ES-I3 (cell line): ENCODE results near the gene LGALS4.
"Not testable (repeated sequence)": the region's sequence is repeated elsewhere in the genome, so short reads cannot be mapped to it uniquely, and the experiment has no call there.

Experiments
- H3K36me3 ChIP-seq: 2 replicates; pipeline ENCODE4 v1.6.1; 2013; ENCODE audit warnings: mild to moderate bottlenecking, low read length, control low read depth, moderate library complexity; ENCODE audit not compliant: insufficient read depth
- H3K4me1 ChIP-seq: 2 replicates; pipeline ENCODE4 v1.6.1; 2013; ENCODE audit warnings: mild to moderate bottlenecking, control low read depth, low read length; ENCODE audit not compliant: insufficient read depth
- H3K9ac ChIP-seq: 2 replicates; pipeline ENCODE4 v1.6.1; 2013; ENCODE audit warnings: low read depth, mild to moderate bottlenecking, low read length, moderate library complexity
- H3K9me3 ChIP-seq: 2 replicates; pipeline ENCODE4 v1.6.1; 2013; ENCODE audit warnings: mild to moderate bottlenecking, low read length, moderate library complexity; ENCODE audit not compliant: control insufficient read depth, insufficient read depth

The LGALS4 gene

DNA sequence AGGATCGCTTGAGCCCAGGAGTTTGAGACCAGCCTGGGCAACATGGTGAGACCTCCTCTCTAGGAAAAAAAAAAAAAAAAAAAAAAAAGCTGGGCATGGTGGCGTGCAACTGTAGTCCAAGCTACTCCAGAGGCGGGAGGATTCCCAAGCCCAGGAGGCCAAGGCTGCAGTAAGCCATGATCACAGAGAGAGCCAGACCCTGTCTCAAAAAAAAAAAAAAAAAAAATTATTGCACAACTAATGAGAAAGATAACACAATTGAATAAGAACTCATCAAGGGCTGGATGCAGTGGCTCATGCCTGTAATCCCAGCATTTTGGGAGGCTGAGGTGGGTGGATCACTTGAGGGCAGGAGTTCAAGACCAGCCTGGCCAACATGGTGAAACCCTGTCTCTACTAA, 26.7 kb downstream of the LGALS4 start:
- H3K4me1 ChIP-seq, H3K9ac ChIP-seq, H3K9me3 ChIP-seq, H3K36me3 ChIP-seq: not testable (repeated sequence)

DNA sequence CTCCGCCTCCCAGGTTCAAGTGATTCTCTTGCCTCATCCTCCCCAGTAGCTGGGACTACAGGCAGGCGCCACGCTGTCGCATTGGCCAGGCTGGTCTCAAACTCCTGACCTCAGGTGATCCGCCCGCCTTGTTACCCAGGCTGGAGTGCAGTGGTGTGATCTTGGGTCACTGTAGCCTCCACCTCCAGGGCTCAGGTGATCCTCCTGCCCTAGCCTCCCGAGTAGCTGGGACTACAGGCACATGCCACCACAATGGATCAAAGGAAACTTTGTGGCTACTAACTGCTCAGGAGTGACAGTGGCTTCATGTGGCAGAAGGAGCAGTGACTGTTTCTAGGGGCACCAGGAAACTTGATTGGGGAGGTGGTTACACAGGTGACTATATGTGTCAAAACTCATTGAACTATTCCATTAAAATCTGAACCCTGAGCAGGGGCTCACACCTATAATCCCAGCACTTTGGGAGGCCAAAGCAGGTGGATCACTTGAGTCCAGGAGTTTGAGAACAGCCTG, 27.5 kb downstream of the LGALS4 start:
- H3K4me1 ChIP-seq: no peaks in the 10 kb centered on the region
- H3K36me3 ChIP-seq: no peaks in the 10 kb centered on the region

GRCh38 chr19:38784224-38784623, 28.5 kb downstream of the LGALS4 start:
- no peaks in the 10 kb centered on the region for H3K4me1 ChIP-seq
- H3K9ac ChIP-seq: no peak overlapping the region
- H3K9me3 ChIP-seq: no peaks in the 10 kb centered on the region
- H3K36me3 ChIP-seq: no peaks in the 10 kb centered on the region

More for the DNA sequence above, 27.5 kb downstream of the LGALS4 start:
- Histone ChIP-seq H3K9ac (no peak overlapping the region), H3K9me3 (no peaks in the 10 kb centered on the region)

- not testable (repeated sequence) for H3K9me3 ChIP-seq, H3K9ac ChIP-seq, H3K36me3 ChIP-seq, H3K4me1 ChIP-seq
Measured at GRCh38 chr19:38782212-38782611, 30.5 kb downstream of the LGALS4 start.

DNA sequence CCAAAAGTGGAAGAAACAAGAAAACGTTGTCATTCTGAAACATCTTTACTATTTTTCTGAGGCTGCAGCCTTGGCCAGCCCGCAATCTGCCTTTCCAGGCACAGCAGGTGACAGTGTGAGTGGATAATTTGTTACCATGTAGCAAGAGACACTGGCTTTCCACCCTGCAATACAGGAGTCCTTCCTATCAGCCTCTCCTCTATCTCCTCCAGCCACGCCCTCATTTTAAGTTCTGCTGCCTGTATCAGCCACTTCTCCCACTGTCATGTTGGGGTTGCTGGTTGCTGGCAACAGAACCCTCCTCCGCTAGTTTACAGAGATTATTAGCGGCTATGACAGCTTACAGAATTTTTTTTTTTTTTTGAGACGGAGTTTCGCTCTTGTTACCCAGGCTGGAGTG, 31.7 kb downstream of the LGALS4 start:
- H3K4me1 ChIP-seq: no peaks in the 10 kb centered on the region
- H3K9ac ChIP-seq: no peak overlapping the region
- H3K9me3 ChIP-seq: no peaks in the 10 kb centered on the region

GRCh38 chr19:38780443-38780842, 32.3 kb downstream of the LGALS4 start:
- Histone ChIP-seq H3K9me3 (no peaks in the 10 kb centered on the region), H3K36me3 (no peaks in the 10 kb centered on the region), H3K9ac (no peak overlapping the region), H3K4me1 (no peaks in the 10 kb centered on the region)

More for the DNA sequence above, 31.7 kb downstream of the LGALS4 start:
- H3K36me3 ChIP-seq: no peaks in the 10 kb centered on the region

- H3K9ac ChIP-seq: no peak overlapping the region
- no peaks in the 10 kb centered on the region for H3K9me3 ChIP-seq
- H3K36me3 ChIP-seq: no peaks in the 10 kb centered on the region
- no peaks in the 10 kb centered on the region; the same call in 1 of the 2 replicates for H3K4me1 ChIP-seq
Measured at GRCh38 chr19:38778733-38779132, 34.0 kb downstream of the LGALS4 start.

DNA sequence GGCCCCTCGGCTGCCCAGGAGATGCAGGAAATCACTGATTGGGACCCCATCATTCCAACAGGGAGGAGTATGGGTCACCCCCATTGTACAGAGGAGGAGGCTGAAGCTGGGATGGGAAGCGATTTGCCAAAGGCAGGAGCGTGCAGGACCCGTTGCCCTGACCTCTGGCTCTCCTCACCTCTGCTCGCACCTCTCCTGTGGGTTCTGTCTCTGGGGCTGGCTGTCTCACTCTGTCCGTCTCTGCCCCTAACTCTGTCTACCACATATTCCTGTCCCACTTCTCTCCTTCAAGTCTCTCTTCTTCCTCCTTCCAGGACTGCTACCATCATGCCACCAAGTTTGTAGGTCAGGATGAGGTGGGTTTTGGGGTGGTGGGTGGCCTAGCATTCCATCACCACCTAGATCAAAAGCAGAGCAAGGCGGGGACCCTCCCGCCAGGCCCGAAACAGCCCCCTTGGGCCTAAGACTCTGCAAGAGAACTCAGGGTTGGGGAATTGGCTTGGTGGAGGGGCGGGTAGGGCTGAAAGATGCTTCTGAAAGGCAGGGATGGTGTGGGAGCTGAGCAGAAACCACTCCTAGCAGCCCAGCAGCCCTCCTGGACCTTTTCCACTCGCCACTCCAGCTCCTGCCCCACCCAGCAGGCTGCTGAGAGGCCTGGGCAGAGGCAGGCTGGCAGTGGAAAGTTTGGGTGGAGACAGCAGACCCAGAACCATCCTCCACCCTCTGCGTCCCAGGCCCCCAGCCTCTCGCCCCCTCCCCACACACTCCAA, 38.4 kb downstream of the LGALS4 start:
- Histone ChIP-seq H3K9ac (no peak overlapping the region), H3K4me1 (peaks cover under 1% of the 10 kb centered on the region; the same call in 1 of the 2 replicates), H3K9me3 (no peaks in the 10 kb centered on the region), H3K36me3 (no peaks in the 10 kb centered on the region)

GRCh38 chr19:38773469-38774177, 39.1 kb downstream of the LGALS4 start, which contains the start of gene LGALS7:
TSS of gene LGALS7 (minus strand) at chr19:38773517. CDS start at chr19:38773492, 25 bp downstream.
- Histone ChIP-seq H3K36me3 (no peaks in the 10 kb centered on the region), H3K9ac (no peak within 1 kb of the TSS), H3K4me1 (peaks cover 3% of the 10 kb centered on the region; the same call in 1 of the 2 replicates), H3K9me3 (no peaks in the 10 kb centered on the region)

GRCh38 chr19:38771569-38771968, 41.2 kb downstream of the LGALS4 start:
- not testable (repeated sequence) for H3K9ac ChIP-seq, H3K9me3 ChIP-seq, H3K36me3 ChIP-seq, H3K4me1 ChIP-seq

GRCh38 chr19:38770949-38771275, 41.8 kb downstream of the LGALS4 start:
- H3K9ac ChIP-seq, H3K9me3 ChIP-seq, H3K36me3 ChIP-seq, H3K4me1 ChIP-seq: not testable (repeated sequence)

DNA sequence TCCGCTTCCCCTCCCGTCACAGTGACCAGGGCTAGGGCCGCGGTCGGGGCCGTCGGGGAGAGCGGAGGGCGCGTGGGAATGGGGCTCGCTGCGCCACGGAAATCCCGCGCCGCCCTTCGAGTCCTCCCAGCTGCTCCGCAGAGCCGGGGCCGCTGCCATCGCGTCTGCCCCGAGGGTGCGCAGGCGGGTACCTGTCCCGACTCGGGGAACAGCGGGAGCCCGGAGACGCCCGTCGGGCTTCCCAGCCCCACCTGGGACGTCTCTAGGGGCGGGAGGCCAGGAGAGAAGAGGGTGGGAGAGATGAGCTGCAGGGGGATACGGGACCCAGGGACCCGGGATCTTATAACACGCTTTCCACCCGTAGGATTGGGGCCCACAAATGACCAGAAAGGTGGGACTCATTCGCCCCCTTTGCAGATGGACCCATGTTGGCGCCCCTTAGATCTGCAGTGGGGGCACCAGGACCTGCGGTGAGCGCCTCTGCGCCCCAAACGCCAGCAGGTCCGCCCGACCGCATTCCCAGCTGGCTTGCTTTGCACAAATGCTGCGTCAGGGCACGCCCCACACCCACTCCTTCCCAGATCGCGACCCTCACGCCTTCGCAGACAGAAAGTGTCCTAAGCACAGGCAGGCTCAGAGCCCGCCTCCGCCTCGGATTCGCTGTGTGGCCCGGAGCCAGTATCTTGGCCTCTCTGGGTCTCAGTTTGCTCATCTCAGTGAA, 42.4 kb downstream of the LGALS4 start:
- not testable (repeated sequence) for H3K4me1 ChIP-seq, H3K36me3 ChIP-seq, H3K9me3 ChIP-seq
- H3K9ac ChIP-seq: peak overlapping the region; percentile 28; the same call in 1 of the 2 replicates

GRCh38 chr19:38769635-38770211, 43.0 kb downstream of the LGALS4 start:
- Histone ChIP-seq H3K4me1 (peaks cover 3% of the 10 kb centered on the region; the same call in 1 of the 2 replicates), H3K9ac (peak overlapping the region; percentile 28), H3K36me3 (no peaks in the 10 kb centered on the region), H3K9me3 (no peaks in the 10 kb centered on the region)
